HepG2 (cell line): ENCODE measurements around the gene LRRC73. TPM values are rescaled to one million over a fixed set of nuclear protein-coding genes. Genes with fewer than 3 reads are reported as not detected.

Experiments
- EED ChIP-seq: sonication (generic); formaldehyde crosslinking; IDR thresholded peaks from 2 replicates; pipeline ENCODE4 v1.5.0; 2020; ENCODE audit warnings: mild to moderate bottlenecking, missing genetic modification reagents
- GLI4 ChIP-seq: sonication (generic); formaldehyde crosslinking; IDR thresholded peaks from 2 replicates; pipeline ENCODE4 v1.5.1; 2020; ENCODE audit warnings: missing genetic modification reagents, mild to moderate bottlenecking, moderate library complexity, borderline replicate concordance
- HMG20A ChIP-seq: IDR thresholded peaks from 2 replicates; pipeline ENCODE4 v1.6.1; 2016; ENCODE audit warnings: borderline replicate concordance
- HMG20B ChIP-seq: conservative IDR thresholded peaks from 2 replicates; pipeline ENCODE4 v1.6.1; 2016; ENCODE audit warnings: missing genetic modification reagents, missing compliant biosample characterization
- HNRNPH1 ChIP-seq: fragments of 200-400 bp; formaldehyde crosslinking; optimal IDR thresholded peaks from 2 replicates; pipeline ENCODE3; 2017; ENCODE audit warnings: mild to moderate bottlenecking, low read depth, low read length
- KLF13 ChIP-seq: sonication (generic); formaldehyde crosslinking; IDR thresholded peaks from 2 replicates; pipeline ENCODE4 v1.4.0; 2020; ENCODE audit warnings: mild to moderate bottlenecking, missing genetic modification reagents
- NFKBIZ ChIP-seq: IDR thresholded peaks from 2 replicates; pipeline ENCODE4 v1.6.1; 2018; ENCODE audit warnings: missing genetic modification reagents, missing compliant biosample characterization
- SAFB2 ChIP-seq: sonication (generic); formaldehyde crosslinking; IDR thresholded peaks from 2 replicates; pipeline ENCODE4 v1.5.1; 2020; ENCODE audit warnings: missing genetic modification reagents, low read depth, mild to moderate bottlenecking, borderline replicate concordance
- SALL1 ChIP-seq: sonication (generic); formaldehyde crosslinking; IDR thresholded peaks from 2 replicates; pipeline ENCODE4 v1.8.0; 2022; ENCODE audit warnings: mild to moderate bottlenecking, missing genetic modification reagents
- SMAD1 ChIP-seq: sonication (generic); formaldehyde crosslinking; IDR thresholded peaks from 2 replicates; pipeline ENCODE4 v1.4.0; 2020; ENCODE audit warnings: missing genetic modification reagents, low read depth, mild to moderate bottlenecking, borderline replicate concordance
- SP4 ChIP-seq: sonication (generic); formaldehyde crosslinking; IDR thresholded peaks from 2 replicates; pipeline ENCODE4 v1.8.1; 2023; ENCODE audit warnings: mild to moderate bottlenecking, missing genetic modification reagents
- SRSF1 ChIP-seq: fragments of 200-400 bp; formaldehyde crosslinking; optimal IDR thresholded peaks from 2 replicates; pipeline ENCODE3; 2017; ENCODE audit warnings: mild to moderate bottlenecking, low read depth, low read length, moderate library complexity
- ZFP90 ChIP-seq: sonication (generic); formaldehyde crosslinking; IDR thresholded peaks from 2 replicates; pipeline ENCODE4 v1.8.0; 2022; ENCODE audit warnings: missing genetic modification reagents, mild to moderate bottlenecking, inconsistent platforms, borderline replicate concordance
- ZNF335 ChIP-seq: sonication (generic); formaldehyde crosslinking; IDR thresholded peaks from 2 replicates; pipeline ENCODE4 v1.4.0; 2020; ENCODE audit warnings: missing genetic modification reagents
- ZNF598 ChIP-seq: sonication (generic); formaldehyde crosslinking; IDR thresholded peaks from 2 replicates; pipeline ENCODE4 v1.5.1; 2020; ENCODE audit warnings: mild to moderate bottlenecking, missing genetic modification reagents, borderline replicate concordance
- polyA plus RNA-seq, 8 experiments: library from polyadenylated mRNA; depleted of rRNA in 3 of 8; stranded (reverse) in 7 of 8; unstranded in 1 of 8; fragments of >200 nt; fragmentation: Illumina TruSeq in 4 of 8; extraction: Trizol in 4 of 8; gene quantifications; 2 replicates each; pipeline versions ENCODE4 v1.2.1 to v1.2.3, GENCODE V29; 2011 to 2016; ENCODE audit warnings: low read depth in 4 of 8, missing spikeins in 1 of 8, mixed read lengths in 1 of 8; ENCODE audit not compliant: insufficient read depth in 1 of 8
- total RNA-seq, 5 experiments: library from RNA; depleted of rRNA; stranded (reverse); fragments of >200 nt; fragmentation: Illumina TruSeq; extraction: Trizol; gene quantifications; 2 replicates each; pipeline ENCODE4 v1.2.3, GENCODE V29; 2016; ENCODE audit warnings: low read depth in 1 of 5
- TF ChIP-seq, protein P1 (sequence below): sonication (generic); formaldehyde crosslinking; conservative IDR thresholded peaks from 2 replicates; pipeline ENCODE4 v1.4.0; 2020; ENCODE audit warnings: mild to moderate bottlenecking, missing genetic modification reagents, moderate library complexity
- TF ChIP-seq, protein P2 (sequence below): IDR thresholded peaks from 2 replicates; pipeline ENCODE4 v1.6.1; 2016; ENCODE audit warnings: low read depth, control low read depth
- TF ChIP-seq, protein P3 (sequence below): sonication (generic); formaldehyde crosslinking; IDR thresholded peaks from 2 replicates; pipeline ENCODE4 v1.4.0; 2020; ENCODE audit warnings: missing genetic modification reagents
- TF ChIP-seq, protein P4 (sequence below): sonication (generic); formaldehyde crosslinking; IDR thresholded peaks from 2 replicates; pipeline ENCODE4 v1.8.1; 2023; ENCODE audit warnings: missing genetic modification reagents, mild to moderate bottlenecking, borderline replicate concordance
- TF ChIP-seq, protein P5 (sequence below): sonication (generic); formaldehyde crosslinking; IDR thresholded peaks from 2 replicates; pipeline ENCODE4 v1.8.1; 2022; ENCODE audit warnings: mild to moderate bottlenecking, missing genetic modification reagents

LRRC73 gene
- total and polyA plus RNA-seq, 2 of the 13 experiments (the other 11 are each of a cell fraction or from before 2014, with no cell fraction given), result 0.11 to 0.12 TPM

DNA sequence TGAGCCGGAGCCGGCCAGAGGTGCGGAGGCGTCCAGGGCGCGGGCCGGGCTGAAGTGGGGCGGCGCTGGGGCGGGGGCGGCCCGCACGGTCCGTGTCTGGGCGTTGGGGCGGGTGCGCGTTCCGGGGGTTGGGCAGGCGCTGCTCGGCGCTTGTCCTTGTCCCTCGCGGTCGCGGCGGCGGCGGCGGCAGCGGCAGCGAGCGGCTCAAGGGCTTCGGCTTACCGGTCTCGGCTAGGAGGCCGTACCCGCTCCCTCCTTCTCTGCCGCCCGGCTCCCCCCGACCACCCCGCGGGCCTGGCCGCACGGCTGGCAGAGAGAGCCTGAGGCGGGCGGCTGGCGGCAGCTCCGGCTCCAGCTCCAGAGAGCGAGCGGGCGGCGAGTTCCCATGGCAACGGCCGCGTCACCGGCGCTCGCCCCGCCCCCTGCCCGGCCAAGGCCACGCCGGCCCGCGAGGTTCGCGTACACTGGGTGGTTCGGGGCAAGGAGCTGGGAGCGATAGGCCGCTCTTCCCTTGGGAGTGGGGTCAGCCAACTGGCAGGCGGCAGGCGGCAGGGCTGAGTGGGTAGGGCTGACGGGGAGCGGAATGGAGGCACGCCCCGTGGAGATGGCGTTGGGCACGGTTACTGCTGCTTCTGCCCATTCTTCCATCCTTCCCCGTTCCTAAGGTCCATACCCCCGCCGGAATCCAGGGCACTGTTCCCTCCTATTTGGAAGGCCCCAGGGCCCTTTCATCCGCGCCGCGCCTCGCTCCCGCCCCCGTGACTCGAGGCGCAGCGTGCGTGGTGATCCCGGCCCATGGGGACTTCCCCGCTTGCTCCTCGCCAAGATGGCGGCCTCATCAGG lies at the start of gene LRRC73 (continued):
- TF ChIP-seq, protein P1, sequence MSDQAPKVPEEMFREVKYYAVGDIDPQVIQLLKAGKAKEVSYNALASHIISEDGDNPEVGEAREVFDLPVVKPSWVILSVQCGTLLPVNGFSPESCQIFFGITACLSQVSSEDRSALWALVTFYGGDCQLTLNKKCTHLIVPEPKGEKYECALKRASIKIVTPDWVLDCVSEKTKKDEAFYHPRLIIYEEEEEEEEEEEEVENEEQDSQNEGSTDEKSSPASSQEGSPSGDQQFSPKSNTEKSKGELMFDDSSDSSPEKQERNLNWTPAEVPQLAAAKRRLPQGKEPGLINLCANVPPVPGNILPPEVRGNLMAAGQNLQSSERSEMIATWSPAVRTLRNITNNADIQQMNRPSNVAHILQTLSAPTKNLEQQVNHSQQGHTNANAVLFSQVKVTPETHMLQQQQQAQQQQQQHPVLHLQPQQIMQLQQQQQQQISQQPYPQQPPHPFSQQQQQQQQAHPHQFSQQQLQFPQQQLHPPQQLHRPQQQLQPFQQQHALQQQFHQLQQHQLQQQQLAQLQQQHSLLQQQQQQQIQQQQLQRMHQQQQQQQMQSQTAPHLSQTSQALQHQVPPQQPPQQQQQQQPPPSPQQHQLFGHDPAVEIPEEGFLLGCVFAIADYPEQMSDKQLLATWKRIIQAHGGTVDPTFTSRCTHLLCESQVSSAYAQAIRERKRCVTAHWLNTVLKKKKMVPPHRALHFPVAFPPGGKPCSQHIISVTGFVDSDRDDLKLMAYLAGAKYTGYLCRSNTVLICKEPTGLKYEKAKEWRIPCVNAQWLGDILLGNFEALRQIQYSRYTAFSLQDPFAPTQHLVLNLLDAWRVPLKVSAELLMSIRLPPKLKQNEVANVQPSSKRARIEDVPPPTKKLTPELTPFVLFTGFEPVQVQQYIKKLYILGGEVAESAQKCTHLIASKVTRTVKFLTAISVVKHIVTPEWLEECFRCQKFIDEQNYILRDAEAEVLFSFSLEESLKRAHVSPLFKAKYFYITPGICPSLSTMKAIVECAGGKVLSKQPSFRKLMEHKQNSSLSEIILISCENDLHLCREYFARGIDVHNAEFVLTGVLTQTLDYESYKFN (CRISPR knock-in tag), result 0 out of 2 replicates have a peak, but pooled peaks have one; percentile 35
- peak; percentile 84; the same call in 1 of the 2 replicates for TF ChIP-seq ZNF598 (CRISPR knock-in tag)
- TF ChIP-seq, protein P2, sequence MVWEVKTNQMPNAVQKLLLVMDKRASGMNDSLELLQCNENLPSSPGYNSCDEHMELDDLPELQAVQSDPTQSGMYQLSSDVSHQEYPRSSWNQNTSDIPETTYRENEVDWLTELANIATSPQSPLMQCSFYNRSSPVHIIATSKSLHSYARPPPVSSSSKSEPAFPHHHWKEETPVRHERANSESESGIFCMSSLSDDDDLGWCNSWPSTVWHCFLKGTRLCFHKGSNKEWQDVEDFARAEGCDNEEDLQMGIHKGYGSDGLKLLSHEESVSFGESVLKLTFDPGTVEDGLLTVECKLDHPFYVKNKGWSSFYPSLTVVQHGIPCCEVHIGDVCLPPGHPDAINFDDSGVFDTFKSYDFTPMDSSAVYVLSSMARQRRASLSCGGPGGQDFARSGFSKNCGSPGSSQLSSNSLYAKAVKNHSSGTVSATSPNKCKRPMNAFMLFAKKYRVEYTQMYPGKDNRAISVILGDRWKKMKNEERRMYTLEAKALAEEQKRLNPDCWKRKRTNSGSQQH (CRISPR knock-in tag), result peak; percentile 54; the same call in 1 of the 2 replicates
- no peak for TF ChIP-seq HMG20B (CRISPR knock-in tag)
- no peak for TF ChIP-seq NFKBIZ (CRISPR knock-in tag)
- peak; percentile 89; the same call in 1 of the 2 replicates for TF ChIP-seq GLI4 (CRISPR knock-in tag)
- TF ChIP-seq SMAD1 (CRISPR knock-in tag), result no peak; the same call in 1 of the 2 replicates
- TF ChIP-seq ZNF335 (CRISPR knock-in tag), result no peak
- TF ChIP-seq HNRNPH1, result no peak
- no peak for TF ChIP-seq SRSF1
- TF ChIP-seq, protein P3, sequence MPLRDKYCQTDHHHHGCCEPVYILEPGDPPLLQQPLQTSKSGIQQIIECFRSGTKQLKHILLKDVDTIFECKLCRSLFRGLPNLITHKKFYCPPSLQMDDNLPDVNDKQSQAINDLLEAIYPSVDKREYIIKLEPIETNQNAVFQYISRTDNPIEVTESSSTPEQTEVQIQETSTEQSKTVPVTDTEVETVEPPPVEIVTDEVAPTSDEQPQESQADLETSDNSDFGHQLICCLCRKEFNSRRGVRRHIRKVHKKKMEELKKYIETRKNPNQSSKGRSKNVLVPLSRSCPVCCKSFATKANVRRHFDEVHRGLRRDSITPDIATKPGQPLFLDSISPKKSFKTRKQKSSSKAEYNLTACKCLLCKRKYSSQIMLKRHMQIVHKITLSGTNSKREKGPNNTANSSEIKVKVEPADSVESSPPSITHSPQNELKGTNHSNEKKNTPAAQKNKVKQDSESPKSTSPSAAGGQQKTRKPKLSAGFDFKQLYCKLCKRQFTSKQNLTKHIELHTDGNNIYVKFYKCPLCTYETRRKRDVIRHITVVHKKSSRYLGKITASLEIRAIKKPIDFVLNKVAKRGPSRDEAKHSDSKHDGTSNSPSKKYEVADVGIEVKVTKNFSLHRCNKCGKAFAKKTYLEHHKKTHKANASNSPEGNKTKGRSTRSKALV, result no peak
- TF ChIP-seq, protein P4, sequence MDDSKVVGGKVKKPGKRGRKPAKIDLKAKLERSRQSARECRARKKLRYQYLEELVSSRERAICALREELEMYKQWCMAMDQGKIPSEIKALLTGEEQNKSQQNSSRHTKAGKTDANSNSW (CRISPR knock-in tag), result no peak
- TF ChIP-seq SP4 (CRISPR knock-in tag), result peak; percentile 70
- no peak for TF ChIP-seq KLF13 (CRISPR knock-in tag)
- peak; percentile 82; the same call in 1 of the 2 replicates for TF ChIP-seq EED (CRISPR knock-in tag)
- TF ChIP-seq SAFB2 (CRISPR knock-in tag), result peak; percentile 91; the same call in 1 of the 2 replicates
- no peak for TF ChIP-seq HMG20A (CRISPR knock-in tag)
- TF ChIP-seq, protein P5, sequence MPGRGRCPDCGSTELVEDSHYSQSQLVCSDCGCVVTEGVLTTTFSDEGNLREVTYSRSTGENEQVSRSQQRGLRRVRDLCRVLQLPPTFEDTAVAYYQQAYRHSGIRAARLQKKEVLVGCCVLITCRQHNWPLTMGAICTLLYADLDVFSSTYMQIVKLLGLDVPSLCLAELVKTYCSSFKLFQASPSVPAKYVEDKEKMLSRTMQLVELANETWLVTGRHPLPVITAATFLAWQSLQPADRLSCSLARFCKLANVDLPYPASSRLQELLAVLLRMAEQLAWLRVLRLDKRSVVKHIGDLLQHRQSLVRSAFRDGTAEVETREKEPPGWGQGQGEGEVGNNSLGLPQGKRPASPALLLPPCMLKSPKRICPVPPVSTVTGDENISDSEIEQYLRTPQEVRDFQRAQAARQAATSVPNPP (CRISPR knock-in tag), result 0 out of 2 replicates have a peak, but pooled peaks have one; percentile 45
- TF ChIP-seq ZFP90 (CRISPR knock-in tag), result 0 out of 2 replicates have a peak, but pooled peaks have one; percentile 23
- TF ChIP-seq SALL1 (CRISPR knock-in tag), result peak; percentile 81
